H9 (cell line): ENCODE results near the gene SETD3. TPM values are rescaled to one million over a fixed set of nuclear protein-coding genes. Genes with fewer than 3 reads are reported as not detected.

Experiments
- DNase-seq: peaks from one replicate; pipeline ENCODE4 v3.0.0-alpha.2; 2017
- H2AFZ ChIP-seq: one replicate; pipeline ENCODE4 v1.6.1; 2013; ENCODE audit warnings: mild to moderate bottlenecking, low read length, control low read depth, moderate library complexity
- H2AK5ac ChIP-seq: 2 replicates; pipeline ENCODE4 v1.6.1; 2013; ENCODE audit warnings: low read length, control low read depth, mixed read lengths; ENCODE audit not compliant: insufficient read length
- H2BK120ac ChIP-seq: one replicate; pipeline ENCODE4 v1.6.1; 2013; ENCODE audit warnings: low read depth, mild to moderate bottlenecking, low read length, control low read depth, inconsistent platforms; ENCODE audit not compliant: poor library complexity, severe bottlenecking
- H2BK12ac ChIP-seq: 2 replicates; pipeline ENCODE4 v1.6.1; 2013; ENCODE audit warnings: low read length, control low read depth, mixed read lengths, low read depth; ENCODE audit not compliant: insufficient read length
- H2BK15ac ChIP-seq: 2 replicates; pipeline ENCODE4 v1.6.1; 2013; ENCODE audit warnings: low read depth, low read length, control low read depth
- H2BK20ac ChIP-seq: one replicate; pipeline ENCODE4 v1.6.1; 2013; ENCODE audit warnings: low read depth, mild to moderate bottlenecking, low read length, control low read depth, inconsistent platforms; ENCODE audit not compliant: poor library complexity, severe bottlenecking
- H2BK5ac ChIP-seq: 2 replicates; pipeline ENCODE4 v1.6.1; 2013; ENCODE audit warnings: low read length, control low read depth, mixed read lengths; ENCODE audit not compliant: insufficient read length
- H3K14ac ChIP-seq: 2 replicates; pipeline ENCODE4 v1.6.1; 2013; ENCODE audit warnings: low read length, control low read depth; ENCODE audit not compliant: insufficient read depth
- H3K18ac ChIP-seq: 2 replicates; pipeline ENCODE4 v1.6.1; 2013; ENCODE audit warnings: low read depth, mild to moderate bottlenecking, mixed read lengths, low read length, control low read depth; ENCODE audit not compliant: insufficient read length
- H3K23ac ChIP-seq: 2 replicates; pipeline ENCODE4 v1.6.1; 2013; ENCODE audit warnings: low read length, control low read depth, mixed read lengths, low read depth; ENCODE audit not compliant: insufficient read length
- H3K23me2 ChIP-seq: 2 replicates; pipeline ENCODE4 v1.6.1; 2013; ENCODE audit warnings: low read depth, mild to moderate bottlenecking, mixed read lengths, low read length, control low read depth; ENCODE audit not compliant: insufficient read length, poor library complexity, severe bottlenecking
- H3K27ac ChIP-seq: 2 replicates; pipeline ENCODE4 v1.5.1; 2013; ENCODE audit warnings: low read length, control low read depth, mixed read lengths, low read depth; ENCODE audit not compliant: insufficient read length
- H3K27me3 ChIP-seq: 2 replicates; pipeline ENCODE4 v1.6.1; 2013; ENCODE audit warnings: low read length, control low read depth, inconsistent platforms; ENCODE audit not compliant: insufficient read depth
- H3K4ac ChIP-seq: 2 replicates; pipeline ENCODE4 v1.6.1; 2013; ENCODE audit warnings: low read depth, mild to moderate bottlenecking, control low read depth, inconsistent platforms, low read length, moderate library complexity
- H3K4me1 ChIP-seq: 2 replicates; pipeline ENCODE4 v1.6.1; 2013; ENCODE audit warnings: low read length, control low read depth, inconsistent platforms; ENCODE audit not compliant: insufficient read depth
- H3K4me2 ChIP-seq: 2 replicates; pipeline ENCODE4 v1.6.1; 2013; ENCODE audit warnings: low read length, control low read depth, mixed read lengths; ENCODE audit not compliant: insufficient read length, insufficient read depth
- H3K56ac ChIP-seq: 2 replicates; pipeline ENCODE4 v1.6.1; 2013; ENCODE audit warnings: low read depth, mild to moderate bottlenecking, mixed read lengths, low read length, control low read depth; ENCODE audit not compliant: insufficient read length
- H3K79me1 ChIP-seq: 2 replicates; pipeline ENCODE4 v1.6.1; 2013; ENCODE audit warnings: low read depth, mild to moderate bottlenecking, moderate library complexity, low read length, control low read depth, inconsistent platforms; ENCODE audit not compliant: insufficient read depth, poor library complexity, severe bottlenecking
- H3K79me2 ChIP-seq: 2 replicates; pipeline ENCODE4 v1.6.1; 2013; ENCODE audit warnings: low read length, control low read depth, inconsistent platforms; ENCODE audit not compliant: insufficient read depth
- H3K9ac ChIP-seq: 2 replicates; pipeline ENCODE4 v1.6.1; 2013; ENCODE audit warnings: low read length, control low read depth, mixed read lengths; ENCODE audit not compliant: insufficient read length; ENCODE audit errors: extremely low read depth
- H3K9me3 ChIP-seq: one replicate; pipeline ENCODE4 v1.6.1; 2013; ENCODE audit warnings: low read depth, low read length, inconsistent platforms; ENCODE audit not compliant: control insufficient read depth
- H3T11ph ChIP-seq: one replicate; pipeline ENCODE4 v1.6.1; 2013; ENCODE audit warnings: mild to moderate bottlenecking, low read length, control low read depth, inconsistent platforms
- H4K20me1 ChIP-seq: one replicate; pipeline ENCODE4 v1.6.1; 2013; ENCODE audit not compliant: control insufficient read depth, insufficient read length, insufficient read depth
- H4K5ac ChIP-seq: 2 replicates; pipeline ENCODE4 v1.6.1; 2013; ENCODE audit warnings: low read depth, mild to moderate bottlenecking, mixed read lengths, low read length, control low read depth; ENCODE audit not compliant: insufficient read length
- H4K8ac ChIP-seq: replicated peaks from 2 replicates; pipeline ENCODE4 v1.6.1; 2013; ENCODE audit warnings: low read length, control low read depth, mixed read lengths, low read depth; ENCODE audit not compliant: insufficient read length
- H4K91ac ChIP-seq: 2 replicates; pipeline ENCODE4 v1.6.1; 2013; ENCODE audit warnings: low read depth, mild to moderate bottlenecking, moderate library complexity, mixed read lengths, low read length, control low read depth; ENCODE audit not compliant: insufficient read length
- H3K27ac Mint-ChIP-seq, 3 experiments: 2 replicates in 2 of 3; 3 replicates in 1 of 3; pipeline ENCODE4 v1.8.0; 2020 to 2021; ENCODE audit warnings: mixed read lengths in 3 of 3, mild to moderate bottlenecking in 1 of 3, moderate library complexity in 1 of 3
- H3K27me3 Mint-ChIP-seq: 2 replicates; pipeline ENCODE4 v1.8.0; 2021; ENCODE audit warnings: low read depth, mild to moderate bottlenecking, moderate library complexity, mixed read lengths
- H3K36me3 Mint-ChIP-seq, 3 experiments: 2 replicates in 2 of 3; 3 replicates in 1 of 3; pipeline ENCODE4 v1.8.0; 2020 to 2021; ENCODE audit warnings: low read depth in 3 of 3, mixed read lengths in 3 of 3; ENCODE audit not compliant: insufficient read depth in 1 of 3
- H3K4me1 Mint-ChIP-seq, 2 experiments: 2 replicates each; pipeline ENCODE4 v1.8.0; 2020; ENCODE audit warnings: mixed read lengths in 2 of 2
- H3K4me3 Mint-ChIP-seq, 2 experiments: 2 replicates in 1 of 2; 3 replicates in 1 of 2; pipeline ENCODE4 v1.8.0; 2020 to 2021; ENCODE audit warnings: mild to moderate bottlenecking in 2 of 2, mixed read lengths in 2 of 2, moderate library complexity in 1 of 2
- H3K9me3 Mint-ChIP-seq, 2 experiments: 2 replicates in 1 of 2; 3 replicates in 1 of 2; pipeline ENCODE4 v1.8.0; 2020; ENCODE audit warnings: mild to moderate bottlenecking in 2 of 2, mixed read lengths in 2 of 2, moderate library complexity in 1 of 2
- CTCF ChIP-seq: fragments of 200-600 bp; sonication (generic); conservative IDR thresholded peaks from 3 replicates; pipeline ENCODE4 v1.8.0; 2021; ENCODE audit warnings: antibody characterized with exemption, mild to moderate bottlenecking
- WGBS: extraction: QIAGEN DNeasy Blood & Tissue Kit; methylation state at CpG from one replicate; pipeline ENCODE4 v1.1.7; 2013; ENCODE audit warnings: missing lambda C conversion rate, low lambda C conversion rate, mixed read lengths; ENCODE audit not compliant: insufficient read length; ENCODE audit errors: extremely low coverage; 5-methylcytosine and 5-hydroxymethylcytosine counted together
- total RNA-seq: library from RNA; stranded (reverse); gene quantifications from 2 replicates; pipeline ENCODE4 v1.2.1, GENCODE V29; 2021

The SETD3 gene
- total RNA-seq, 1 experiment from 2014 or later = 56.7 TPM

GRCh38 chr14:99447739-99448138 lies 32.9 kb downstream of the SETD3 start:
- Mint-ChIP-seq H3K36me3 (peaks cover 18 to 42% (median 40%) of the 10 kb centered on the region in 3 experiments), H3K9me3 (no peaks in the 10 kb centered on the region), H3K4me3 (no peak overlapping the region), H3K27ac (no peak overlapping the region), H3K4me1 (no peaks in the 10 kb centered on the region), H3K27me3 (no peaks in the 10 kb centered on the region)
- Histone ChIP-seq H3K18ac (no peak overlapping the region), H3K23me2 (no peaks in the 10 kb centered on the region), H3K79me1 (no peaks in the 10 kb centered on the region), H3K79me2 (no peaks in the 10 kb centered on the region), H3K27me3 (no peaks in the 10 kb centered on the region), H3T11ph (no peak overlapping the region), H3K56ac (no peak overlapping the region), H4K91ac (no peak overlapping the region), H3K4me1 (no peaks in the 10 kb centered on the region), H3K27ac (no peak overlapping the region), H2BK12ac (no peak overlapping the region), H2BK120ac (no peak overlapping the region), H3K4ac (no peak overlapping the region), H4K8ac (no peak overlapping the region), H2AFZ (no peak overlapping the region), H2BK20ac (no peak overlapping the region), H3K9ac (no peak overlapping the region), H2BK15ac (no peak overlapping the region), H4K5ac (no peak overlapping the region), H4K20me1 (no peaks in the 10 kb centered on the region), H3K23ac (no peak overlapping the region), H2BK5ac (no peak overlapping the region), H3K9me3 (no peaks in the 10 kb centered on the region), H3K4me2 (no peak overlapping the region), H2AK5ac (no peak overlapping the region), H3K14ac (no peak overlapping the region)
- DNase-seq = no peak
- WGBS = no CpG with 5 or more reads among the region's 4 CpGs
- no peak for TF ChIP-seq CTCF
